Measurements from ENCODE around the gene UBE2G1.
"Not testable (repeated sequence)": the region's sequence is repeated elsewhere in the genome, so short reads cannot be mapped to it uniquely, and the experiment has no call there.

The UBE2G1 gene

GRCh38 chr17:4397840-4398239, 31.4 kb upstream of the UBE2G1 start:
- no peaks in the 10 kb centered on the region for H3K36me3 ChIP-seq (ENCODE audit: control insufficient read depth, insufficient read depth, low read length)
- no peaks in the 10 kb centered on the region for H3K9me3 ChIP-seq (ENCODE audit: control insufficient read depth, low read length)
- 92 to 97% methylated on average over 6 of the region's 6 CpGs for WGBS, 2 experiments
- no peaks in the 10 kb centered on the region for H3K4me1 ChIP-seq (ENCODE audit: control insufficient read depth, insufficient read depth, low read length)
- no peak overlapping the region for H3K4me3 ChIP-seq (ENCODE audit: insufficient read depth, low read depth, low read length)
- H3K27me3 ChIP-seq (ENCODE audit: control insufficient read depth, insufficient read depth, low read length, poor library complexity, severe bottlenecking), result peaks cover 5% of the 10 kb centered on the region
- no peak overlapping the region for H3K27ac ChIP-seq (ENCODE audit: insufficient read depth, low read depth, low read length, poor library complexity, severe bottlenecking)

GRCh38 chr17:4395111-4395478, 28.6 kb upstream of the UBE2G1 start:
- peaks cover 5% of the 10 kb centered on the region for H3K27me3 ChIP-seq (ENCODE audit: control insufficient read depth, insufficient read depth, low read length, poor library complexity, severe bottlenecking)
- no peaks in the 10 kb centered on the region for H3K36me3 ChIP-seq (ENCODE audit: control insufficient read depth, insufficient read depth, low read length)
- H3K4me3 ChIP-seq (ENCODE audit: insufficient read depth, low read depth, low read length), result no peak overlapping the region
- H3K4me1 ChIP-seq (ENCODE audit: control insufficient read depth, insufficient read depth, low read length), result no peaks in the 10 kb centered on the region
- 82 to 96% methylated on average over 3 of the region's 3 CpGs for WGBS, 2 experiments
- no peaks in the 10 kb centered on the region for H3K9me3 ChIP-seq (ENCODE audit: control insufficient read depth, low read length)
- H3K27ac ChIP-seq (ENCODE audit: insufficient read depth, low read depth, low read length, poor library complexity, severe bottlenecking), result no peak overlapping the region

GRCh38 chr17:4394208-4395110, 28.0 kb upstream of the UBE2G1 start:
- no peaks in the 10 kb centered on the region for H3K9me3 ChIP-seq (ENCODE audit: control insufficient read depth, low read length)

GRCh38 chr17:4393806-4394205, 27.3 kb upstream of the UBE2G1 start:
- no peaks in the 10 kb centered on the region for H3K9me3 ChIP-seq (ENCODE audit: control insufficient read depth, low read length)
- H3K4me1 ChIP-seq (ENCODE audit: control insufficient read depth, insufficient read depth, low read length), result no peaks in the 10 kb centered on the region
- H3K36me3 ChIP-seq (ENCODE audit: control insufficient read depth, insufficient read depth, low read length), result no peaks in the 10 kb centered on the region
- peaks cover 5% of the 10 kb centered on the region for H3K27me3 ChIP-seq (ENCODE audit: control insufficient read depth, insufficient read depth, low read length, poor library complexity, severe bottlenecking)
- no peak overlapping the region for H3K27ac ChIP-seq (ENCODE audit: insufficient read depth, low read depth, low read length, poor library complexity, severe bottlenecking)
- no peak overlapping the region for H3K4me3 ChIP-seq (ENCODE audit: insufficient read depth, low read depth, low read length)
- 70% methylated on average over 7 of the region's 7 CpGs for WGBS, 2 experiments

More at GRCh38 chr17:4394208-4395110, 28.0 kb upstream of the UBE2G1 start:
- Histone ChIP-seq H3K27me3 (ENCODE audit: control insufficient read depth, insufficient read depth, low read length, poor library complexity, severe bottlenecking) (peaks cover 5% of the 10 kb centered on the region), H3K4me1 (ENCODE audit: control insufficient read depth, insufficient read depth, low read length) (no peaks in the 10 kb centered on the region), H3K36me3 (ENCODE audit: control insufficient read depth, insufficient read depth, low read length) (no peaks in the 10 kb centered on the region), H3K27ac (ENCODE audit: insufficient read depth, low read depth, low read length, poor library complexity, severe bottlenecking) (no peak overlapping the region), H3K4me3 (ENCODE audit: insufficient read depth, low read depth, low read length) (no peak overlapping the region)
- 88 to 93% methylated on average over 5 of the region's 5 CpGs for WGBS, 2 experiments

GRCh38 chr17:4389079-4389478, 22.6 kb upstream of the UBE2G1 start:
- H3K4me3 ChIP-seq (ENCODE audit: insufficient read depth, low read depth, low read length), result no peak overlapping the region
- H3K36me3 ChIP-seq (ENCODE audit: control insufficient read depth, insufficient read depth, low read length), result no peaks in the 10 kb centered on the region
- H3K27me3 ChIP-seq (ENCODE audit: control insufficient read depth, insufficient read depth, low read length, poor library complexity, severe bottlenecking), result no peaks in the 10 kb centered on the region
- no peaks in the 10 kb centered on the region for H3K4me1 ChIP-seq (ENCODE audit: control insufficient read depth, insufficient read depth, low read length)
- H3K27ac ChIP-seq (ENCODE audit: insufficient read depth, low read depth, low read length, poor library complexity, severe bottlenecking), result no peak overlapping the region
- H3K9me3 ChIP-seq (ENCODE audit: control insufficient read depth, low read length), result no peaks in the 10 kb centered on the region
- WGBS, 2 experiments, result 73 to 79% methylated on average over 8 of the region's 8 CpGs

- Histone ChIP-seq H3K36me3 (ENCODE audit: control insufficient read depth, insufficient read depth, low read length) (no peaks in the 10 kb centered on the region), H3K27ac (ENCODE audit: insufficient read depth, low read depth, low read length, poor library complexity, severe bottlenecking) (no peak overlapping the region), H3K27me3 (ENCODE audit: control insufficient read depth, insufficient read depth, low read length, poor library complexity, severe bottlenecking) (no peaks in the 10 kb centered on the region), H3K9me3 (ENCODE audit: control insufficient read depth, low read length) (no peaks in the 10 kb centered on the region), H3K4me1 (ENCODE audit: control insufficient read depth, insufficient read depth, low read length) (no peaks in the 10 kb centered on the region), H3K4me3 (ENCODE audit: insufficient read depth, low read depth, low read length) (no peak overlapping the region)
- 90 to 94% methylated on average over 5 of the region's 5 CpGs for WGBS, 2 experiments
Measured at GRCh38 chr17:4387137-4387536, 20.7 kb upstream of the UBE2G1 start.

- WGBS, 2 experiments, result 94 to 96% methylated on average over 2 of the region's 2 CpGs
- H3K4me3 ChIP-seq (ENCODE audit: insufficient read depth, low read depth, low read length), result no peak overlapping the region
- no peaks in the 10 kb centered on the region for H3K36me3 ChIP-seq (ENCODE audit: control insufficient read depth, insufficient read depth, low read length)
- no peaks in the 10 kb centered on the region for H3K9me3 ChIP-seq (ENCODE audit: control insufficient read depth, low read length)
- H3K4me1 ChIP-seq (ENCODE audit: control insufficient read depth, insufficient read depth, low read length), result no peaks in the 10 kb centered on the region
- H3K27ac ChIP-seq (ENCODE audit: insufficient read depth, low read depth, low read length, poor library complexity, severe bottlenecking), result no peak overlapping the region
- H3K27me3 ChIP-seq (ENCODE audit: control insufficient read depth, insufficient read depth, low read length, poor library complexity, severe bottlenecking), result no peaks in the 10 kb centered on the region
Measured at GRCh38 chr17:4386406-4386805, 19.9 kb upstream of the UBE2G1 start.

- Histone ChIP-seq H3K27me3 (ENCODE audit: control insufficient read depth, insufficient read depth, low read length, poor library complexity, severe bottlenecking) (no peaks in the 10 kb centered on the region), H3K9me3 (ENCODE audit: control insufficient read depth, low read length) (no peaks in the 10 kb centered on the region), H3K36me3 (ENCODE audit: control insufficient read depth, insufficient read depth, low read length) (no peaks in the 10 kb centered on the region), H3K4me1 (ENCODE audit: control insufficient read depth, insufficient read depth, low read length) (no peaks in the 10 kb centered on the region), H3K27ac (ENCODE audit: insufficient read depth, low read depth, low read length, poor library complexity, severe bottlenecking) (no peak overlapping the region), H3K4me3 (ENCODE audit: insufficient read depth, low read depth, low read length) (no peak overlapping the region)
- WGBS, 2 experiments, result 81 to 88% methylated on average over 6 to 7 of the region's 7 CpGs
Measured at GRCh38 chr17:4381690-4382671, 15.5 kb upstream of the UBE2G1 start.

GRCh38 chr17:4378626-4379025, 12.2 kb upstream of the UBE2G1 start:
- H3K4me3 ChIP-seq (ENCODE audit: insufficient read depth, low read depth, low read length), result no peak overlapping the region
- H3K9me3 ChIP-seq (ENCODE audit: control insufficient read depth, low read length), result no peaks in the 10 kb centered on the region
- H3K4me1 ChIP-seq (ENCODE audit: control insufficient read depth, insufficient read depth, low read length), result no peaks in the 10 kb centered on the region
- no peaks in the 10 kb centered on the region for H3K36me3 ChIP-seq (ENCODE audit: control insufficient read depth, insufficient read depth, low read length)
- H3K27ac ChIP-seq (ENCODE audit: insufficient read depth, low read depth, low read length, poor library complexity, severe bottlenecking), result no peak overlapping the region
- 100% methylated on average over 1 of the region's 1 CpG; no CpG with 5 or more reads in 1 of the 2 experiments for WGBS, 2 experiments
- H3K27me3 ChIP-seq (ENCODE audit: control insufficient read depth, insufficient read depth, low read length, poor library complexity, severe bottlenecking), result no peaks in the 10 kb centered on the region

GRCh38 chr17:4377247-4377646, 10.8 kb upstream of the UBE2G1 start:
- H3K36me3 ChIP-seq (ENCODE audit: control insufficient read depth, insufficient read depth, low read length); H3K9me3 ChIP-seq (ENCODE audit: control insufficient read depth, low read length); H3K4me3 ChIP-seq (ENCODE audit: insufficient read depth, low read depth, low read length); H3K4me1 ChIP-seq (ENCODE audit: control insufficient read depth, insufficient read depth, low read length); H3K27ac ChIP-seq (ENCODE audit: insufficient read depth, low read depth, low read length, poor library complexity, severe bottlenecking); H3K27me3 ChIP-seq (ENCODE audit: control insufficient read depth, insufficient read depth, low read length, poor library complexity, severe bottlenecking): not testable (repeated sequence)
- WGBS, 2 experiments, result 94 to 95% methylated on average over 7 of the region's 7 CpGs
